Measurements from ENCODE around the gene IL21.

The IL21 gene

GRCh38 chr4:122621016-122621507, at the start of gene IL21:
IL21 (minus strand) TSS chr4:122621066; CDS start chr4:122621011, 55 bp downstream.
- no peaks in the 10 kb centered on the region for H3K9me3 ChIP-seq (ENCODE audit: control insufficient read depth in 2 of 2, low read length in 2 of 2)
- no peaks in the 10 kb centered on the region for H3K4me1 ChIP-seq (ENCODE audit: control insufficient read depth, insufficient read depth, low read length)
- no peak within 1 kb of the TSS for H3K4me3 ChIP-seq (ENCODE audit: low read length in 2 of 2)
- no peak within 1 kb of the TSS for H3K9ac ChIP-seq (ENCODE audit: low read length in 2 of 2)
- H3K27me3 ChIP-seq (ENCODE audit: control insufficient read depth in 1 of 2, insufficient read depth in 2 of 2, low read length in 2 of 2), result no peaks in the 10 kb centered on the region
- no peak within 1 kb of the TSS for H3K27ac ChIP-seq (ENCODE audit: low read length)
- no peaks in the 10 kb centered on the region for H3K36me3 ChIP-seq (ENCODE audit: control insufficient read depth in 2 of 2, insufficient read depth in 2 of 2, low read length in 2 of 2)

- no peak overlapping the region for H3K27ac ChIP-seq (ENCODE audit: low read length)
- no peaks in the 10 kb centered on the region for H3K36me3 ChIP-seq (ENCODE audit: control insufficient read depth in 2 of 2, insufficient read depth in 2 of 2, low read length in 2 of 2)
These were observed 49.3 kb upstream of the IL21 start for GRCh38 chr4:122669911-122670738.

GRCh38 chr4:122668241-122668640, 47.4 kb upstream of the IL21 start:
- H3K4me1 ChIP-seq (ENCODE audit: control insufficient read depth, insufficient read depth, low read length), result no peaks in the 10 kb centered on the region
- no peak overlapping the region for H3K27ac ChIP-seq (ENCODE audit: low read length)
- no peaks in the 10 kb centered on the region for H3K36me3 ChIP-seq (ENCODE audit: control insufficient read depth in 2 of 2, insufficient read depth in 2 of 2, low read length in 2 of 2)
- no peaks in the 10 kb centered on the region for H3K27me3 ChIP-seq (ENCODE audit: control insufficient read depth in 1 of 2, insufficient read depth in 2 of 2, low read length in 2 of 2)
- no peak overlapping the region for H3K4me3 ChIP-seq (ENCODE audit: low read length in 2 of 2)
- H3K9me3 ChIP-seq (ENCODE audit: control insufficient read depth in 2 of 2, low read length in 2 of 2), result no peaks in the 10 kb centered on the region
- no peak overlapping the region for H3K9ac ChIP-seq (ENCODE audit: low read length in 2 of 2)

More at GRCh38 chr4:122669911-122670738, 49.3 kb upstream of the IL21 start:
- H3K9ac ChIP-seq (ENCODE audit: low read length in 2 of 2), result no peak overlapping the region
- H3K4me1 ChIP-seq (ENCODE audit: control insufficient read depth, insufficient read depth, low read length), result no peaks in the 10 kb centered on the region
- H3K4me3 ChIP-seq (ENCODE audit: low read length in 2 of 2), result no peak overlapping the region
- H3K27me3 ChIP-seq (ENCODE audit: control insufficient read depth in 1 of 2, insufficient read depth in 2 of 2, low read length in 2 of 2), result no peaks in the 10 kb centered on the region
- no peaks in the 10 kb centered on the region for H3K9me3 ChIP-seq (ENCODE audit: control insufficient read depth in 2 of 2, low read length in 2 of 2)

GRCh38 chr4:122666527-122667245, 45.8 kb upstream of the IL21 start:
- H3K4me3 ChIP-seq (ENCODE audit: low read length in 2 of 2), result no peak overlapping the region
- H3K36me3 ChIP-seq (ENCODE audit: control insufficient read depth in 2 of 2, insufficient read depth in 2 of 2, low read length in 2 of 2), result no peaks in the 10 kb centered on the region
- H3K27ac ChIP-seq (ENCODE audit: low read length), result no peak overlapping the region
- no peaks in the 10 kb centered on the region for H3K4me1 ChIP-seq (ENCODE audit: control insufficient read depth, insufficient read depth, low read length)
- H3K9me3 ChIP-seq (ENCODE audit: control insufficient read depth in 2 of 2, low read length in 2 of 2), result no peaks in the 10 kb centered on the region
- H3K9ac ChIP-seq (ENCODE audit: low read length in 2 of 2), result no peak overlapping the region
- H3K27me3 ChIP-seq (ENCODE audit: control insufficient read depth in 1 of 2, insufficient read depth in 2 of 2, low read length in 2 of 2), result no peaks in the 10 kb centered on the region

- H3K27me3 ChIP-seq (ENCODE audit: control insufficient read depth in 1 of 2, insufficient read depth in 2 of 2, low read length in 2 of 2), result no peaks in the 10 kb centered on the region
- H3K9me3 ChIP-seq (ENCODE audit: control insufficient read depth in 2 of 2, low read length in 2 of 2), result no peaks in the 10 kb centered on the region
- no peak overlapping the region for H3K4me3 ChIP-seq (ENCODE audit: low read length in 2 of 2)
- H3K27ac ChIP-seq (ENCODE audit: low read length), result no peak overlapping the region
- H3K4me1 ChIP-seq (ENCODE audit: control insufficient read depth, insufficient read depth, low read length), result no peaks in the 10 kb centered on the region
- no peak overlapping the region for H3K9ac ChIP-seq (ENCODE audit: low read length in 2 of 2)
- H3K36me3 ChIP-seq (ENCODE audit: control insufficient read depth in 2 of 2, insufficient read depth in 2 of 2, low read length in 2 of 2), result no peaks in the 10 kb centered on the region
These were observed 44.5 kb upstream of the IL21 start for GRCh38 chr4:122665161-122665929.

- H3K9me3 ChIP-seq (ENCODE audit: control insufficient read depth in 2 of 2, low read length in 2 of 2), result no peaks in the 10 kb centered on the region
- H3K36me3 ChIP-seq (ENCODE audit: control insufficient read depth in 2 of 2, insufficient read depth in 2 of 2, low read length in 2 of 2), result no peaks in the 10 kb centered on the region
- no peak overlapping the region for H3K4me3 ChIP-seq (ENCODE audit: low read length in 2 of 2)
- no peaks in the 10 kb centered on the region for H3K27me3 ChIP-seq (ENCODE audit: control insufficient read depth in 1 of 2, insufficient read depth in 2 of 2, low read length in 2 of 2)
- no peak overlapping the region for H3K27ac ChIP-seq (ENCODE audit: low read length)
- no peak overlapping the region for H3K9ac ChIP-seq (ENCODE audit: low read length in 2 of 2)
- H3K4me1 ChIP-seq (ENCODE audit: control insufficient read depth, insufficient read depth, low read length), result no peaks in the 10 kb centered on the region
These were observed 43.1 kb upstream of the IL21 start for GRCh38 chr4:122663814-122664610.

- H3K9ac ChIP-seq (ENCODE audit: low read length in 2 of 2), result no peak overlapping the region
- no peak overlapping the region for H3K27ac ChIP-seq (ENCODE audit: low read length)
- no peaks in the 10 kb centered on the region for H3K9me3 ChIP-seq (ENCODE audit: control insufficient read depth in 2 of 2, low read length in 2 of 2)
- no peaks in the 10 kb centered on the region for H3K36me3 ChIP-seq (ENCODE audit: control insufficient read depth in 2 of 2, insufficient read depth in 2 of 2, low read length in 2 of 2)
- no peak overlapping the region for H3K4me3 ChIP-seq (ENCODE audit: low read length in 2 of 2)
- H3K27me3 ChIP-seq (ENCODE audit: control insufficient read depth in 1 of 2, insufficient read depth in 2 of 2, low read length in 2 of 2), result no peaks in the 10 kb centered on the region
- no peaks in the 10 kb centered on the region for H3K4me1 ChIP-seq (ENCODE audit: control insufficient read depth, insufficient read depth, low read length)
These were observed 42.4 kb upstream of the IL21 start for GRCh38 chr4:122663291-122663690.

GRCh38 chr4:122662701-122663100, 41.8 kb upstream of the IL21 start:
- Histone ChIP-seq H3K36me3 (ENCODE audit: control insufficient read depth in 2 of 2, insufficient read depth in 2 of 2, low read length in 2 of 2) (no peaks in the 10 kb centered on the region), H3K27me3 (ENCODE audit: control insufficient read depth in 1 of 2, insufficient read depth in 2 of 2, low read length in 2 of 2) (no peaks in the 10 kb centered on the region), H3K4me3 (ENCODE audit: low read length in 2 of 2) (no peak overlapping the region), H3K9ac (ENCODE audit: low read length in 2 of 2) (no peak overlapping the region), H3K4me1 (ENCODE audit: control insufficient read depth, insufficient read depth, low read length) (no peaks in the 10 kb centered on the region), H3K27ac (ENCODE audit: low read length) (no peak overlapping the region), H3K9me3 (ENCODE audit: control insufficient read depth in 2 of 2, low read length in 2 of 2) (no peaks in the 10 kb centered on the region)

- Histone ChIP-seq H3K9me3 (ENCODE audit: control insufficient read depth in 2 of 2, low read length in 2 of 2) (peaks cover 3 to 7% of the 10 kb centered on the region in 2 donors), H3K27me3 (ENCODE audit: control insufficient read depth in 1 of 2, insufficient read depth in 2 of 2, low read length in 2 of 2) (no peaks in the 10 kb centered on the region), H3K9ac (ENCODE audit: low read length in 2 of 2) (no peak overlapping the region), H3K4me1 (ENCODE audit: control insufficient read depth, insufficient read depth, low read length) (no peaks in the 10 kb centered on the region), H3K4me3 (ENCODE audit: low read length in 2 of 2) (no peak overlapping the region), H3K36me3 (ENCODE audit: control insufficient read depth in 2 of 2, insufficient read depth in 2 of 2, low read length in 2 of 2) (no peaks in the 10 kb centered on the region), H3K27ac (ENCODE audit: low read length) (no peak overlapping the region)
These were observed 40.6 kb upstream of the IL21 start for GRCh38 chr4:122661176-122662160.
